Nucleus accumbens (tissue), 56 donors: Measurements from ENCODE around the gene HDLBP.
"Not testable (repeated sequence)": the region's sequence is repeated elsewhere in the genome, so short reads cannot be mapped to it uniquely, and the experiment has no call there.

Experiments used
- DNase-seq, 56 donors: peaks; one replicate each; lab custom pipeline; 2025; lab: John Stamatoyannopoulos, UW

HDLBP gene

GRCh38 chr2:241308832-241309500 is 6.5 kb downstream of the HDLBP start:
- no peak for DNase-seq

- no peak for DNase-seq
These were observed 7.2 kb downstream of the HDLBP start for GRCh38 chr2:241308267-241308666.

- no peak for DNase-seq
These were observed 8.4 kb downstream of the HDLBP start for GRCh38 chr2:241307055-241307454.

GRCh38 chr2:241304039-241304670 is 11.3 kb downstream of the HDLBP start:
- DNase-seq, result no peak

GRCh38 chr2:241302759-241303651 is 12.5 kb downstream of the HDLBP start:
- DNase-seq, result no peak

GRCh38 chr2:241302083-241302482 is 13.4 kb downstream of the HDLBP start:
- no peak for DNase-seq

GRCh38 chr2:241300000-241300399 is 15.5 kb downstream of the HDLBP start:
- DNase-seq, result no peak

GRCh38 chr2:241298673-241299072 is 16.8 kb downstream of the HDLBP start:
- DNase-seq, result no peak

GRCh38 chr2:241296767-241297166 is 18.7 kb downstream of the HDLBP start:
- no peak for DNase-seq

GRCh38 chr2:241295326-241296095 is 20.0 kb downstream of the HDLBP start:
- DNase-seq, result peak in 1 of 56 donors; percentile 21

GRCh38 chr2:241293378-241293797 is 22.1 kb downstream of the HDLBP start:
- not testable (repeated sequence) for DNase-seq

GRCh38 chr2:241291977-241292376 is 23.5 kb downstream of the HDLBP start:
- no peak for DNase-seq

- DNase-seq, result no peak
These were observed 24.3 kb downstream of the HDLBP start for GRCh38 chr2:241291153-241291552.

GRCh38 chr2:241289597-241289996 is 25.9 kb downstream of the HDLBP start:
- no peak for DNase-seq

GRCh38 chr2:241289053-241289452 is 26.4 kb downstream of the HDLBP start:
- DNase-seq, result no peak

GRCh38 chr2:241288324-241288888 is 27.1 kb downstream of the HDLBP start:
- no peak for DNase-seq

- DNase-seq, result no peak
These were observed 29.0 kb downstream of the HDLBP start for GRCh38 chr2:241286348-241287090.

GRCh38 chr2:241285596-241285995 is 29.9 kb downstream of the HDLBP start:
- no peak for DNase-seq

GRCh38 chr2:241282555-241282954 is 32.9 kb downstream of the HDLBP start:
- DNase-seq, result no peak

GRCh38 chr2:241280291-241280690 is 35.2 kb downstream of the HDLBP start:
- no peak for DNase-seq
